Fibroblast of skin of right quadriceps (primary cell): ENCODE data around the gene ANKRD42.

Experiments used
- DNase-seq: peaks from one replicate; pipeline ENCODE4 v3.0.0-alpha.2; 2013

The ANKRD42 gene

GRCh38 chr11:83293457-83293774 is 99.9 kb downstream of the ANKRD42 start:
- no peak for DNase-seq

GRCh38 chr11:83294208-83294607 is 100.7 kb downstream of the ANKRD42 start:
- no peak for DNase-seq
